ENCODE measurements around the gene HOXB1. TPM values are rescaled to one million over a fixed set of nuclear protein-coding genes. Genes with fewer than 3 reads are reported as not detected.

Gene HOXB1
- total and polyA plus RNA-seq, 2 of the 8 experiments (the other 6 are each of a cell fraction or from before 2014, with no cell fraction given): not detected

GRCh38 chr17:48488548-48489106, 42.2 kb downstream of the HOXB1 start:
- Histone ChIP-seq H4K91ac (replicated peaks; ENCODE audit: insufficient read length, low read length) (no peak overlapping the region), H2BK12ac (ENCODE audit: low read depth, low read length) (peak overlapping the region; percentile 33; the same call in 1 of the 2 replicates), H3K27ac (ENCODE audit: low read depth, low read length) (no peak overlapping the region), H4K20me1 (replicated peaks in 1 of 2; ENCODE audit: control insufficient read depth in 1 of 2, insufficient read depth in 2 of 2, low read length in 2 of 2) (peaks cover 0 to 4% of the 10 kb centered on the region in 2 experiments), H3K4ac (replicated peaks; ENCODE audit: insufficient read length, low read depth, low read length) (no peak overlapping the region), H3K79me1 (ENCODE audit: low read depth, low read length) (no peaks in the 10 kb centered on the region), H2BK20ac (ENCODE audit: low read length) (no peak overlapping the region), H3K9me3 (ENCODE audit: insufficient read depth in 2 of 2, low read depth in 1 of 2, low read length in 1 of 2) (no peaks in the 10 kb centered on the region), H3K79me2 (ENCODE audit: control insufficient read depth in 1 of 2, insufficient read depth in 2 of 2, low read length in 2 of 2) (no peaks in the 10 kb centered on the region), H3K18ac (ENCODE audit: extremely low read depth, low read length) (no peak overlapping the region), H3K36me3 (ENCODE audit: control insufficient read depth in 2 of 4, insufficient read depth in 4 of 4, low read length in 3 of 4) (no peaks in the 10 kb centered on the region), H2BK120ac (replicated peaks; ENCODE audit: low read depth, low read length) (no peak overlapping the region), H3K4me2 (ENCODE audit: insufficient read depth in 1 of 2, low read depth in 2 of 2, low read length in 2 of 2) (no peak overlapping the region), H3K9ac (replicated peaks in 1 of 4; ENCODE audit: extremely low read depth in 1 of 4, low read depth in 3 of 4, low read length in 3 of 4) (no peak overlapping the region), H2AFZ (ENCODE audit: low read length) (no peak overlapping the region), H2BK15ac (ENCODE audit: low read length) (0 out of 2 replicates have a peak overlapping the region, but pooled peaks have one; percentile 23), H2BK5ac (ENCODE audit: low read depth, low read length) (no peak overlapping the region), H4K5ac (ENCODE audit: insufficient read length, low read depth, low read length) (no peak overlapping the region), H3K27me3 (replicated peaks in 1 of 4; ENCODE audit: control insufficient read depth in 3 of 4, extremely low read depth in 1 of 4, insufficient read depth in 3 of 4, low read length in 3 of 4) (peaks cover 15 to 33% (median 25%) of the 10 kb centered on the region in 4 experiments), H3K23me2 (ENCODE audit: low read depth, low read length) (peaks cover 3% of the 10 kb centered on the region; the same call in 1 of the 2 replicates), H3K14ac (ENCODE audit: insufficient read length) (no peak overlapping the region), H3K4me1 (replicated peaks in 1 of 4; ENCODE audit: control insufficient read depth in 3 of 4, insufficient read depth in 4 of 4, low read length in 3 of 4) (peaks cover 3 to 7% (median 5%) of the 10 kb centered on the region in 4 experiments; a peak in 6 of 7 replicates), H4K8ac (ENCODE audit: extremely low read depth, insufficient read depth, low read length) (no peak overlapping the region), H3K23ac (ENCODE audit: insufficient read length) (no peak overlapping the region), H3K4me3 (ENCODE audit: extremely low read depth in 1 of 4, insufficient read depth in 2 of 4, low read depth in 3 of 4, low read length in 4 of 4) (no peak overlapping the region), H3K56ac (replicated peaks; ENCODE audit: insufficient read length, low read depth, low read length) (no peak overlapping the region), H2AK5ac (ENCODE audit: low read depth, low read length) (no peak overlapping the region)
- ChIA-PET POLR2A (ENCODE audit: partially characterized antibody) (interaction anchor here (1.4 kb wide), 1 partner anchor 16 kb away, joined by 3 read pairs; no protein-coding TSS in a partner anchor), CTCF (ENCODE audit: partially characterized antibody) (interaction anchor here (0.7 to 1.4 kb wide), 4 partner anchors 14 to 32 kb away, joined by 3 to 4 read pairs (median 3); no protein-coding TSS in a partner anchor)
- 50% methylated on average over 3 of the region's 3 CpGs; no CpG with 5 or more reads in 1 of the 2 experiments for WGBS, 2 experiments (ENCODE audit: extremely low coverage in 1 of 2, insufficient coverage in 1 of 2, insufficient read length in 1 of 2, insufficient replicate concordance in 2 of 2, low coverage in 1 of 2, low lambda C conversion rate in 2 of 2, missing lambda C conversion rate in 1 of 2)
- TF ChIP-seq MAFK (IDR thresholded peaks at IDR 0.05; ENCODE audit: low read depth, low read length) (peak; percentile 51; the same call in 1 of the 2 replicates), KDM1A (IDR thresholded peaks at IDR 0.05; ENCODE audit: borderline replicate concordance, low read length) (no peak), HDAC2 (IDR thresholded peaks at IDR 0.05; ENCODE audit: borderline replicate concordance in 1 of 2, low read depth in 2 of 2, low read length in 2 of 2) (no peak), FOSL1 (IDR thresholded peaks at IDR 0.05; ENCODE audit: insufficient read depth, low read depth, low read length) (no peak), BRCA1 (IDR thresholded peaks at IDR 0.05; ENCODE audit: low read depth, low read length) (no peak), SAP30 (IDR thresholded peaks at IDR 0.05; ENCODE audit: insufficient read depth, insufficient replicate concordance, low read length) (no peak)
- no peak for FAIRE-seq
- DNase-seq (ENCODE audit: low read depth in 1 of 2, low spot score in 2 of 2): no peak
